ENCODE data around the gene GPRC5B.

GPRC5B gene

GRCh38 chr16:19843371-19843770 is 41.3 kb downstream of the GPRC5B start:
- no peak for DNase-seq (ENCODE audit: low read depth)

GRCh38 chr16:19842426-19843157 is 42.1 kb downstream of the GPRC5B start:
- no peak for DNase-seq (ENCODE audit: low read depth)

DNA sequence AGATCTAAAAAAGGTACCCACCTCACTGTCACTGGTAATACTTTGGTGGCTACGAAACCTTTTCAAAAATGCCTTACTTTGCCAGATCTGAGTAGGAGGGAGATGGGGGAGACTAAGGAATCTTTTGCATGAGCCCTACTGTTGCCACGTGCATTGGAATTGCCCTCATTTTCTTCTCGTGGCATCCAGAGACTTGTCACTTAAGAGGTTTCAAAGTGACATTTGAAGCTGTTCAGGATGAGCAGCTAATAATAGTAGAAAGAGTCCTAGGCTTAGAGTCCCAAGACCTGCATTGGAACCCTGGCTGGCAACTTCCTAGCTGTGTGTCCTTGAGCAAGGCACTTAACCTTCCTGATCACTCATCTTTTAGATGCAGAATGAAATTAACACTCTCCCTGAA is 43.5 kb downstream of the GPRC5B start:
- DNase-seq (ENCODE audit: low read depth) = no peak

- no peak for DNase-seq (ENCODE audit: low read depth)
Observed at GRCh38 chr16:19840524-19841110, 44.0 kb downstream of the GPRC5B start.

- no peak for DNase-seq (ENCODE audit: low read depth)
Observed at GRCh38 chr16:19837984-19838707, 46.5 kb downstream of the GPRC5B start.

DNA sequence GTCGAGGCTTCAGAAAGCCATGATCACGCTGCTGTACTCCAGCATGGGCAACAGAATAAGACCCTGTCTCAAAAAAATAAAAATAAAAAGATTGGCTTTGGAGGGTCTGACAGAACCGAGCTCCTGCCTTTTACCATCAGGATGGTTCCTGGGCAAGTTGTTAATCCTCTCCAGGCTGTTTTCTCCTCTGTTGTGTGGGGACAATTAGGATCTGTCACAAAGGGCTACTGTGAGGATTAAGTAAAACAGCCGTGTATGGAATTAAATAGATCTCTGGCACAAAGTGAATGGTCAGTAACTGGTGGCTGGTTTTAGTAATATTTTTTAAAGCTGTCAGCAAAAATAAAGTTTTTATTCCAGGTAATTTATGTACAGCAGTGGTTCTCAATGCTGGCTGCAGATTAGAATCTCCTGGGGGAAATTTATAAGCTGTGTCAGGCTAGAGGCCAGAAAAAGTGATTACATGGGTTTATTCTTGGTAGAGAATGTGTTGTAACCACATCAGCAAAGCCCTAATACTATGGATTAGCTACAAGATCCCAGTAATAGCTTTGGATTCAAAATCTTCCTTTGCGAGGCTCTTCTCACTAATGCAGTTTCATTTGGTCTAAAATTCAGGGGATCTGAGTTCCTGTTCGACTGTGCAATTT is 47.2 kb downstream of the GPRC5B start:
- no peak for DNase-seq (ENCODE audit: low read depth)

GRCh38 chr16:19835968-19836421 is 48.7 kb downstream of the GPRC5B start:
- no peak for DNase-seq (ENCODE audit: low read depth)

DNA sequence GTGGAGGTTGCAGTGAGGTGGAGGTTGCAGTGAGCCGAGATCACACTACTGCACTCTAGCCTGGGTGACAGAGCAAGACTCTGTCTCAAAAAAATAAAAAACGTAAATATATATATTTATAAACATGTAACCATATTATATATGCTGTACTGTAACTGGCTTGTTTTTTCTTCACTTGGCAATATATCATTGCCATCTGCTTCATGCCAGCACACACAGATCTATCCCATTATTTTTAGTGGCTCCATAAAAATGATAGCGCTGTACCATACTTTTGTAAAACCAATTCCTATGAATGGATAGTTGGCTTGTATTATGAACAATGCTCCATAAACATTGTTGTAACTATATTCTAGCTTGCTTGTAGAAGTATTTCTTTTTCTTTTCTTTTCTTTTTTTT is 49.5 kb downstream of the GPRC5B start:
- no peak for DNase-seq (ENCODE audit: low read depth)

GRCh38 chr16:19833581-19833980 is 51.1 kb downstream of the GPRC5B start:
- no peak for DNase-seq (ENCODE audit: low read depth)

- no peak for DNase-seq (ENCODE audit: low read depth)
Observed at GRCh38 chr16:19833176-19833575, 51.5 kb downstream of the GPRC5B start.

DNA sequence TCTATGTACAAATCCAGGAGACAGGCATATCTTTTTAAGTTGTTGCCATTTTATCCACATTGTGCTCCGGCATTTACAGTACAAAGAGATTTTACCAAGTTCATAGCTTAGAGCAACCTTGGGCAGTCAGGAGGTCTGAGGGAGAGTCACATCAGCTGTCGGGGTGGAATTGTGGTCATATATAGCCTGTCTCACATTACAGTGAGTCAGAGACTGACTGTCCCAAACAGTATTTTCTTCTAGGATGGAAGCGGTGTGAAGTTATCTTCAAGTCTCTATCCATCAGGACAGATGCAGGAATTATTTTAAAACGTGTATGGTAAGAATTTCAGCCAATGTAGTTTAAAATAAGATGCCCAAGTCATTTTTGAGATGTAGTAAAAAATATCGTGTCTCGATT is 53.0 kb downstream of the GPRC5B start:
- DNase-seq (ENCODE audit: low read depth) = no peak

DNA sequence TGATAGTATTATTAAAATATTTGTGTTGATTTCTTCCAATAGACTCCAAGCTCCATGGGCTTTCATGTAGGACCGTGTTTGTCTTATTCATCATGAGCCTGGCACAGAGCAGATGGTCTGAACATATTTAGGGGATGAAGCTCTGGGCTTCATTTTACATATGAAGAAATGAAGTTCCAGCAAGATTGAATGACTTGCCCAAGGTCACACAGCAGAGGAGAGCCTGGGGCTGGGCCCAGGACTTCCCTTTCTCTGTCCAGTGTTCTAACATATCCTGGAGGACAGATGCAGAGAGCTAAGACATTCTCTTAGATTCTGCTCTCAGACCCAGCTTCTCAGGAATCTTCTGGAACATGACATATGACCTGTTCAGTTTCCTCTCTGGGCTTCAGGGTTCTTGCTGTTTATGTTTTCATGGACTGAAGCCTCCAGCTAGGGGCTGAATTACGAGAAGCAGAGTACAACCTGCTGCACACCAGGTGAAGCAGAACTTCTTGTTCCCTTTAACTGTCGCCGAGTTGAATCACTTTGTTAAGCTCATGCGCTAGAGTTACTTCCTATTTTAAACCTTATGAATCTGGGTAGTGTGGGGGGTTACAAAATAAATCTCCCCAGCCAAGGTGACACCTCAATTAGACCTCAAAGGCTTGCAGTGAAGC is 53.6 kb downstream of the GPRC5B start:
- no peak for DNase-seq (ENCODE audit: low read depth)

DNA sequence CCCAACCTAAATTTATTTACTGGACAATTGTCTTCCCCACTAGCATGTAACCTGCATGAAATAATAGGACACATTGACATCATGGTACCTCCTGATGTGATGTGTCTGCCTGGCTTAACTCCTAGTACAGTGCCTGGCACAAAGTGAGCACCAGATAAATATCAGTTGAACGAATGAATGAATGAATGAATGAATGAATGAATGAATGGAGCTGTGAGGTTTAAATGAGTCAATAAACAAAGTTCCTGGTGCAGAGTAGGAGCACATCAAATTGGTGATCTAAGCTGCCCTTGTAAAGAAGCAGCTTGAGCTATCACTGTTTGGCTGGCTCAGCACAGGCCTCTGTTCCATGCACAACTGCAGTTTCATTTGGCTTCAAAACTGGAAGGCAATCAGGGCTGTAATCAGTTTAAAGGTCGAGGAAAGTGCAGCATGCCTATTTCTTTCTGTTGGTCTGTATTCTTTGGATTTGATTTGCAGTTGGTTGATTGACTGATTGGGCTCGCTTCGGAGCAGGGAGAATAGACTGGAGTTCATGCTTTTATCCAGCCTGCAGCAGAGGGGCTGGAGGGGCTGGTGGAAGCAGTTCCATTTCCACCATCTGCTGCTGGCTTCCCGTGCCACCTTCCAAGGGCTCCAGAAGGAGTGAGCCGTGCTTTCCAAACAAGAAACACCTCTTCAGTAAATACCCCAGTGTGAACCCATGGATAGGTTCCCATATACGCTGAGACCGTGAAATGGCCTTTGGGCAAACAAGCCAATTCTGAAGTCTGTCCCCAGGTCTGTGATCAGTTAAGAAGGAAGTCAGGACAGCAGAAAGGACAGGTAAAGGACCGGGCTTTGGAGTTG is 54.6 kb downstream of the GPRC5B start:
- no peak for DNase-seq (ENCODE audit: low read depth)

DNA sequence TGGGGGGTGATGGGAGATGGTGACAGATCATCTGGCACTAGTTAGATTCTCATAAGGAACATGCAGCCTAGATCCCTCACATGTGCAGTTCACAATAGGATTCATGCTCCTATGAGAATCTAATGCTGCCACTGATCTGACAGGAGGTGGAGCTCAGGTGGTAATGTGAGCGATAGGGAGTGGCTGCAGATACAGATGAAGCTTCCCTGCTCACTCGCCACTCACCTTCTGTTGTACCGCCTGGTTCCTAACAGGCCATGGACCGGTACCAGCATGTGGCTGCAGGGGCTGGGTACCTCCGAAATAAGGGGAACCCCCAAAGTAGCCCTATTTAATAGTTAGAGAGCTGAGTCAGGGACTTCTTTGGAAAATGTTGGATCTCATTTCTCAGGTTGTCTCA is 60.4 kb downstream of the GPRC5B start:
- no peak for DNase-seq (ENCODE audit: low read depth)

GRCh38 chr16:19823322-19823721 is 61.3 kb downstream of the GPRC5B start:
- no peak for DNase-seq (ENCODE audit: low read depth)

- DNase-seq (ENCODE audit: low read depth) = no peak
Observed at GRCh38 chr16:19822533-19822932, 62.1 kb downstream of the GPRC5B start.

- DNase-seq (ENCODE audit: low read depth) = no peak
Observed at GRCh38 chr16:19817875-19818274, 66.8 kb downstream of the GPRC5B start.

DNA sequence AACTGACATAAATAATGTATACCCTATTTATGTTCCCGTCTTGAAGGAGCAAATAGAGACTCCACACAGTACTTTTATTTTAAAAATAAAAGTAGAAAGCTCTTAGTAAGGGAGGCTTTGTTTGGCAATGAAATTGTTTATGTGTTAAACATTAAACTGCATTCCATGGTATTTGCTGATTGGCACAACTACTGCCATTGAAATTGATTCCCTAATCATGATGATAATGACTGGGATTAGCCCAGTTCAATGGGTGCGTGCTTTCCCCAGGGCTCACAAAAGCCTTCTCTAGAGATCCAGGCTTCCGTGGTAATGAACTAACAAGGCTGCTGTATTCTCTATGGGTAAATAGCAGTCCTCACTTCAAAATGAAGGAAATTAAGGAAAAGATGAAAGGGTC is 67.5 kb downstream of the GPRC5B start:
- DNase-seq (ENCODE audit: low read depth) = no peak

- DNase-seq (ENCODE audit: low read depth) = no peak
Observed at GRCh38 chr16:19815418-19815817, 69.2 kb downstream of the GPRC5B start.

- DNase-seq (ENCODE audit: low read depth) = no peak
Observed at GRCh38 chr16:19812986-19813385, 71.7 kb downstream of the GPRC5B start.
